ENCODE data around the gene TLX1.
"Not testable (repeated sequence)": the region's sequence is repeated elsewhere in the genome, so short reads cannot be mapped to it uniquely, and the experiment has no call there.

TLX1 gene

DNA sequence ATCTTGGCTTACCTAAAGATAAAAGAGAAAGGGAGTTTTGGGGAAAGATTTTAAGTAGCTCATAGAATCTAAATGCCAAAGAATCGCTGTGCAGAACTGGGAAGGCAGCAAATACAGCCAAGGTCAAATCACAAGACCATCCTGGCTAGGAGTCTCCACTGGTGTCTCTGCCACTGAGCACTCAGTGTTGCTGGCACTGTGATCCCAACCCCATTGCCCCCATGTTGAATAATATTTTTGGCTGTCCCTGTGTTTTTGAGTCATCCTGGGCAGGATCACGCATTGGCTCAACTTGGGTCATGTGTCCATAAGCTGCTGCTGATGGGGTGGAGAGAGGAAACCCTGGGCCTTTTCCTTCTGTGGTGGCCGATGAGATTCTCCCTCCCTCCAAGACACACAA is 21.2 kb downstream of the TLX1 start:
- no peak overlapping the region for H3K9ac ChIP-seq (ENCODE audit: low read length)
- H3K9me3 ChIP-seq (ENCODE audit: control insufficient read depth, low read length), result no peaks in the 10 kb centered on the region
- no peaks in the 10 kb centered on the region for H3K36me3 ChIP-seq (ENCODE audit: control insufficient read depth, insufficient read depth, low read length)
- no peak overlapping the region for H3K4me3 ChIP-seq (ENCODE audit: low read length)
- peaks cover 60% of the 10 kb centered on the region for H3K27me3 ChIP-seq (ENCODE audit: control insufficient read depth, insufficient read depth, low read length)
- H3K4me1 ChIP-seq (ENCODE audit: control insufficient read depth, insufficient read depth, low read length), result no peaks in the 10 kb centered on the region

DNA sequence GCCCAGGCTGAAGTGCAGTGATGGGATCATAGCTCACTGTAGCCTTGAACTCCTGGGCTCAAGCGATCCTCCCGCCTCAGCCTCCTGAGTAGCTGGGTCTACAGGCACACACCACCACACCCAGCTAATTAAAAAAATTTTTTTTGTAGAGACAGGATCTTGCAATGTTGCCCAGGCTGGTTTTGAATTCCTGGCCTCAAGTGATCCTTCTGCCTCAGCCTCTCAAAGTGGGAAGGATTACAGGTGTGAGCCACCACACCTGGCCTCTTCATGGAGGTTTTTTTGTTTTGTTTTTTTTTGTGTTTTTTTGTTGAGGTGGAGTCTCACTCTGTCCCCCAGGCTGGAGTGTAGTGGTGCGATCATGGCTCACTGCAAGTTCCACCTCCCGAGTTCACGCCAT is 23.4 kb downstream of the TLX1 start:
- H3K9me3 ChIP-seq (ENCODE audit: control insufficient read depth, low read length); H3K36me3 ChIP-seq (ENCODE audit: control insufficient read depth, insufficient read depth, low read length); H3K9ac ChIP-seq (ENCODE audit: low read length); H3K4me1 ChIP-seq (ENCODE audit: control insufficient read depth, insufficient read depth, low read length); H3K4me3 ChIP-seq (ENCODE audit: low read length): not testable (repeated sequence)
- H3K27me3 ChIP-seq (ENCODE audit: control insufficient read depth, insufficient read depth, low read length), result peaks cover 60% of the 10 kb centered on the region

DNA sequence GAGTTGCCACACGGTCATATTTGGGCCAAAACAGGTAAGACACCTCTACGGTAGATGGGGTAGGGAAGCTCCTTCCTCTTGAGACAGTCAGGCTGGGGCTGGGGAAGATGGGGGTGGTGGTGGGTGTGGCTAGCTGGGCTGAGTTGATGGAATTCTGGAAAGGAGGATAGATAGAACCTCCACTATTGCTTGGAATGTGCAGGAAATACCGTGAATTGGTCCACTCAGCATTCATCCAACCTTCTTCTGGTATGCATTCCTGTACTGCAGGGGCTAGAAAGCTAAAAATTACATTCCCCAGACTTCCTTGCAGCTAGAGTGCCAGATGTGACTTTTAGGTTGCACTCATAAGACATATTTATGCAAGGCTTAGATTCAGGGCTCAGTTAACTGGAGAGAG is 24.8 kb downstream of the TLX1 start:
- H3K27me3 ChIP-seq (ENCODE audit: control insufficient read depth, insufficient read depth, low read length), result peaks cover 63% of the 10 kb centered on the region

DNA sequence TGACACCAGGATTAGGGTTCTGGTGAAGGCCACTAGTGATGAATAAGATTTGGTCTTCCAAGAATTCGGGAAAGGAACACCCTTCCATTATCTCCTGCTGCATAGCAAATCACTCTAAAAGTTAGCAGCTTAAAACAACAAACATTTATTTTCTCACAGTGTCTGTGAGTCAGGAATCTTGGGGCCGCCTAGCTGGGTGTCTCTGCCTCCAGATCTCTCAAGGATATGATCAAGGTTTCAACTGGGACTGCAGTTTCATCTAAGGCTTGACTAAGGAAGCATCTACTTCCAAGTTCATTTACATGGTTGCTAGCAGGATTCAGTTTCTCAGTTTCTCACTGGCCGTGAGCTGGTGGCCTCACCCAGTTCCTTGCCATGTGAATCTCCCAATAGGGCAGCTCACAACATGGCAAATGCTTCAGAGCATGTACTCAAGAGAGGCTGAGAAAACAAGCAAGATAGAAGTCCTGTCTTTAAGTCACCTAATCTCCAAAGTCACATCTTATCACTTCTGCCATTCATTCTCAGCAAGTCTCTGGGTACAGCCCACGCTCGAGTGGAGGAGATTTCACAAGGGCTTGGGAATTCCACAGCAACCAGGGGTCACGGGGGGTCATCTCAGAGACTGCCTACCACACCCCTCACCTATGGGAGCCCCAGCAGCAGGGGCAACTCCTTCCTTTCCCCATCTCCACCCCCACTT is 26.8 kb downstream of the TLX1 start:
- H3K9me3 ChIP-seq (ENCODE audit: control insufficient read depth, low read length), result no peaks in the 10 kb centered on the region
- no peak overlapping the region for H3K9ac ChIP-seq (ENCODE audit: low read length)
- peaks cover 9% of the 10 kb centered on the region for H3K4me1 ChIP-seq (ENCODE audit: control insufficient read depth, insufficient read depth, low read length)
- no peaks in the 10 kb centered on the region for H3K36me3 ChIP-seq (ENCODE audit: control insufficient read depth, insufficient read depth, low read length)
- H3K4me3 ChIP-seq (ENCODE audit: low read length), result no peak overlapping the region
- H3K27me3 ChIP-seq (ENCODE audit: control insufficient read depth, insufficient read depth, low read length), result peaks cover 68% of the 10 kb centered on the region

More for the DNA sequence above, 24.8 kb downstream of the TLX1 start:
- H3K4me1 ChIP-seq (ENCODE audit: control insufficient read depth, insufficient read depth, low read length), result no peaks in the 10 kb centered on the region
- H3K36me3 ChIP-seq (ENCODE audit: control insufficient read depth, insufficient read depth, low read length), result no peaks in the 10 kb centered on the region
- H3K9me3 ChIP-seq (ENCODE audit: control insufficient read depth, low read length), result no peaks in the 10 kb centered on the region
- no peak overlapping the region for H3K9ac ChIP-seq (ENCODE audit: low read length)
- no peak overlapping the region for H3K4me3 ChIP-seq (ENCODE audit: low read length)

DNA sequence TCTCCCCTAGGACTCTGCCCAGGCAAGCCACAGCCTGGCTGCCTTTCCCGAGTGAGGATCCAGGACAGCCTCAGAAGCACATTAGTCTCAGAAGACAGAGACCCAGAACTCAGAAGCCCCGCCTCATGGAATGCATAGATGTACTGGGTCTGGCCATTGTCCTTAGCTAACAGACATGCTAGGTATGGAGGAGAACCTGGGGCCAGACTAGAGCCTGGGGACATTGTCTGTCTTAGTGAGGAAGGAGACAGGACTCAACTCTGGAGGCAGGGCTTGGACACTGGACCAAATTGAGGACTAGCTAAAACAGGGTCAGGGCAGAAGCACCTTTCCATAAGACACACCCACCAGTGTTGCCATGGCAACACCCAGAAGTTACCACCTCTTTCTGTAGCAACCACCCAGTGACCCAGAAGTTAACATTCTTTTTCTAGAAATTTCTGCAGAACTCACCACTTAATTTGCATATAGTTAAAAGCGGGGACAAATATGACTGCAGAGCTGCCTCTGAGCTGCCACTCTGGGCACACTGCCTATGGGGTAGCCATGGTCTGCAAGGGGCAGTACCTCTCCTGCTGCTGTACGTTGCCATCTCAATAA is 27.5 kb downstream of the TLX1 start:
- H3K4me1 ChIP-seq (ENCODE audit: control insufficient read depth, insufficient read depth, low read length), result peaks cover 10% of the 10 kb centered on the region
- no peak overlapping the region for H3K9ac ChIP-seq (ENCODE audit: low read length)
- no peaks in the 10 kb centered on the region for H3K36me3 ChIP-seq (ENCODE audit: control insufficient read depth, insufficient read depth, low read length)
- peaks cover 68% of the 10 kb centered on the region for H3K27me3 ChIP-seq (ENCODE audit: control insufficient read depth, insufficient read depth, low read length)
- no peaks in the 10 kb centered on the region for H3K9me3 ChIP-seq (ENCODE audit: control insufficient read depth, low read length)
- H3K4me3 ChIP-seq (ENCODE audit: low read length), result no peak overlapping the region

DNA sequence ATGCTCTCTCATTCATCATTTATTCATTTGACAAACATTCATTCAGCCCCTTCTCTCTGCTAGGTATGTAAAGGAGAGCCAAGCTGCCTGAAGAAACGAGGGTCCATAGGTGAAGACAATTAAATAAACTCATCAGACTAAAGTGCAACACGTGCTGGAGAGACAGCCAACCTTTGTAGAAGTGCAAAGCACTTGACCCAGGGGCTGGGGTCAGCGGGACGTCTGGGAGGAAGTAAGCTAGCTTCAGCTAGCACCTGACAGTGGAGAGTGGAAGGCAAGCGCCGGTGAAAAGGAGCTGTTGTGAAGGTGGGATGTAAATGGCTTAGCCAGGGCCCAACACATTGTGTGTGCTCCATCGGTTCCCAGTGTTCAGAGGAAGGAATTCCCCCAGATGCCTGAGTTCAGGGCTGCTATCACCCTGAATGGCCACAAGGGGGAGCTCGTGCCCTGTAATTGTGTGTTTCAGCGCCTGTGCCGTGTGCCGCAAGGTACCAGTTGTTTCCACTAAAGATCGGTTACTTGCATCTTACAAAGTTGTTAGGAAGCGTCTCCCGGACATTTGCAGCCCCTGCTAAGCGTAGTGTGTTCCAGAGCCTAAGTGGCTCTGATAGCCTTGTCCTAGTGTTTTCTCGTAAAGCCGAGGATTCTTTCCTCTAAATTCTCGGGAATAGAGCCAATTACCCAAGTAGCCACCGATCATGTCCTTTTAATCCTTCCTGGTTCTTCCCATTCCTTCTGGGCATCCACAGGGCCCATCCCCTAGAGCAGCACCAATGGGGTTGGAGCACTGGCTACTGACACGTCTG is 30.6 kb downstream of the TLX1 start:
- no peaks in the 10 kb centered on the region for H3K36me3 ChIP-seq (ENCODE audit: control insufficient read depth, insufficient read depth, low read length)
- no peaks in the 10 kb centered on the region for H3K9me3 ChIP-seq (ENCODE audit: control insufficient read depth, low read length)
- no peak overlapping the region for H3K4me3 ChIP-seq (ENCODE audit: low read length)
- H3K9ac ChIP-seq (ENCODE audit: low read length), result peak overlapping the region; percentile 9
- H3K4me1 ChIP-seq (ENCODE audit: control insufficient read depth, insufficient read depth, low read length), result peaks cover 10% of the 10 kb centered on the region
- peaks cover 62% of the 10 kb centered on the region for H3K27me3 ChIP-seq (ENCODE audit: control insufficient read depth, insufficient read depth, low read length)

DNA sequence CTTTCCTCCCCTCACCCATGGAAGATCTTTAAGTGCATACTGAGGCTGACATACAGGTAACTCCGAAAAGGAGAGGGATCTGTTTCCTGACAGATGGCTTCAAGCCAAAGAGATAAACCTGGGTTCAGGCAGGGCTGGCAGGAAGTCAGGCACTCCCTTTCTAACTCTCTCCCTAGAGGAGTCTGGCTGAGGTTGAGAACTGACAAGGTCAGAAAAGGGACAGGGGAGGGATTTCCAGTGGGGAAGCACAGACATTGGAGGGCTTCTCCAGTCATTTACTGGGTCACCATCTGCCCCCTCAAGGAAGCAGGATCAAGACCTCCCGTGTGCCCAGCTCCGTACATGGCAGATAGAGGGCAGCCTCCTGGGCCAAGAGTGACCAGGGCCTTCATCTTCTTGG is 31.6 kb downstream of the TLX1 start:
- Histone ChIP-seq H3K4me1 (ENCODE audit: control insufficient read depth, insufficient read depth, low read length) (peaks cover 10% of the 10 kb centered on the region), H3K9ac (ENCODE audit: low read length) (no peak overlapping the region), H3K36me3 (ENCODE audit: control insufficient read depth, insufficient read depth, low read length) (no peaks in the 10 kb centered on the region), H3K27me3 (ENCODE audit: control insufficient read depth, insufficient read depth, low read length) (peaks cover 62% of the 10 kb centered on the region), H3K4me3 (ENCODE audit: low read length) (no peak overlapping the region), H3K9me3 (ENCODE audit: control insufficient read depth, low read length) (no peaks in the 10 kb centered on the region)

DNA sequence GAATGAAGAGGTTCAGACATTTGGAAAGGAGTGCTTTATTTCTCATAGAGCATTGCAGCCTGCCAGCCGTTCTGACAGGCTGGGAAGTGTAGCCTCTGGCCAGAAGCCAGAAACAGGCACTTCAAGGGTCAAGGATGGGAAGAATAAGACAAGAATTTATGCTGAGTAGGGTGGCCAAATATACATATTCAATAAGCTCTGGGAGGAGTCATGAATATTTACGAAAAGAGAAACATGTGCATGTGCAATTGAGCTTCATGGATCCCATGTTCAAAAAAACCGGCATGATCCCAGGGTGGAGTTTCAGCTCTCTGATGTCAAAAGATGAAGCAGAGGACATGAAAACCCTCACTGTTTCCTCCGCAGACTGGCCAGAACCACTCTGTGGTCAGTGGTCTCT is 32.9 kb downstream of the TLX1 start:
- Histone ChIP-seq H3K36me3 (ENCODE audit: control insufficient read depth, insufficient read depth, low read length) (no peaks in the 10 kb centered on the region), H3K4me3 (ENCODE audit: low read length) (no peak overlapping the region), H3K9ac (ENCODE audit: low read length) (no peak overlapping the region), H3K27me3 (ENCODE audit: control insufficient read depth, insufficient read depth, low read length) (peaks cover 49% of the 10 kb centered on the region), H3K9me3 (ENCODE audit: control insufficient read depth, low read length) (no peaks in the 10 kb centered on the region), H3K4me1 (ENCODE audit: control insufficient read depth, insufficient read depth, low read length) (peaks cover 10% of the 10 kb centered on the region)

DNA sequence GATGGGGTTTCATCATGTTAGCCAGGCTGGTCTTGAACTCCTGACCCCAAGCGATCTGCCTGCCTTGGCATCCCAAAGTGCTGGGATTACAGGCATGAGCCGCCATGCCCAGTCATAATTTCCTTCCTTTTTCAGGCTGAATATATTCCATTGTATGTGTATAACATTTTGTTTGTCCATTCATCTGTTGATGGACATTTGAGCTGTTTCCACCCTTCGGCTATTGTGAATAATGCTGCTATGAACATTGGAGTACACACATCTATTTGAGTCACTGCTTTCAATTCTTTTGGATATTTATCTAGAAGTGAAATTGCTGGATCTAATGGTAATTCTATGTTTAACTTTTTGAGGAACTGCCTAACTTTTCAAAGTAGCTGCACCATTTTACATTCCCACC is 34.6 kb downstream of the TLX1 start:
- Histone ChIP-seq H3K4me1 (ENCODE audit: control insufficient read depth, insufficient read depth, low read length) (peaks cover 10% of the 10 kb centered on the region), H3K9ac (ENCODE audit: low read length) (no peak overlapping the region), H3K4me3 (ENCODE audit: low read length) (no peak overlapping the region), H3K36me3 (ENCODE audit: control insufficient read depth, insufficient read depth, low read length) (no peaks in the 10 kb centered on the region), H3K9me3 (ENCODE audit: control insufficient read depth, low read length) (no peaks in the 10 kb centered on the region), H3K27me3 (ENCODE audit: control insufficient read depth, insufficient read depth, low read length) (peaks cover 40% of the 10 kb centered on the region)

DNA sequence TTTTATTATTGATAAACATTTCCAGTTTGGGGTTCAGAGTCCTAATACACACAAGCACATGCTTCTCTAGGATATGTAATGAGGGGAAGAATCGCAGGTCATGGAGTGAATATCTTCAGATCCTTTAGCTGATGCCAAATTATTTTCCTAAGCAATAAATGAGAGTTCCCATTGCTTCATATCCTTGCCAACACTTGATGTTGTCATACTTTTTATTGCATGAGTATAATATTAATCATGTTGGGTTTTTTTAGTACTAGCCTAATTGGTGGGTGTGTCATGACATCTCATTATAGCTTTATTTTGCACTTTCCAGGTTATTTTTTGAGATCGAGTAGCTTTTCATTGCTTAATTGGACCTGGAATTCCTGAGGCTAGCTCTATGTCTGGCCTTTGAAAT is 35.3 kb downstream of the TLX1 start:
- Histone ChIP-seq H3K27me3 (ENCODE audit: control insufficient read depth, insufficient read depth, low read length) (peaks cover 36% of the 10 kb centered on the region), H3K9ac (ENCODE audit: low read length) (no peak overlapping the region), H3K36me3 (ENCODE audit: control insufficient read depth, insufficient read depth, low read length) (no peaks in the 10 kb centered on the region), H3K4me3 (ENCODE audit: low read length) (no peak overlapping the region), H3K9me3 (ENCODE audit: control insufficient read depth, low read length) (no peaks in the 10 kb centered on the region), H3K4me1 (ENCODE audit: control insufficient read depth, insufficient read depth, low read length) (peaks cover 10% of the 10 kb centered on the region)

DNA sequence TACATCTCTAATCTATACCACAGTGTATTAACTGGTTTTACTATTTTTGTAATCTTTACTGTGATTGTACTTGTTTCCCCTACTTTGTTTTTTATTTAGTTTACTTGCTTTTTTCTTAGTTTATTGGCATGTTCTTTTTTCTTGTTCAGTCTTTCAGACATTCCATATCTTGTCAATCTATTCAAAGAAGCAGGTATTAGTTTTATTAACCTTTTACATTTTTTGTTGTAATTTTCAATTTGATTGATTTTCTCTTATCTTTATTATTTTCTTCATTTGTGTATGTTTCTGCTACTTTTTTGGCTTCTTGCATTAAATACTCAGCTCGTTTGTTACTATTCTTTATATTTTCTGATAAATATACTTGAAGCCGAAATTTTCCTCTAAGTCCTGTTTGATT is 41.6 kb downstream of the TLX1 start:
- Histone ChIP-seq H3K4me3 (ENCODE audit: low read length) (no peak overlapping the region), H3K9me3 (ENCODE audit: control insufficient read depth, low read length) (no peaks in the 10 kb centered on the region), H3K27me3 (ENCODE audit: control insufficient read depth, insufficient read depth, low read length) (no peaks in the 10 kb centered on the region), H3K4me1 (ENCODE audit: control insufficient read depth, insufficient read depth, low read length) (no peaks in the 10 kb centered on the region), H3K9ac (ENCODE audit: low read length) (no peak overlapping the region), H3K36me3 (ENCODE audit: control insufficient read depth, insufficient read depth, low read length) (no peaks in the 10 kb centered on the region)

DNA sequence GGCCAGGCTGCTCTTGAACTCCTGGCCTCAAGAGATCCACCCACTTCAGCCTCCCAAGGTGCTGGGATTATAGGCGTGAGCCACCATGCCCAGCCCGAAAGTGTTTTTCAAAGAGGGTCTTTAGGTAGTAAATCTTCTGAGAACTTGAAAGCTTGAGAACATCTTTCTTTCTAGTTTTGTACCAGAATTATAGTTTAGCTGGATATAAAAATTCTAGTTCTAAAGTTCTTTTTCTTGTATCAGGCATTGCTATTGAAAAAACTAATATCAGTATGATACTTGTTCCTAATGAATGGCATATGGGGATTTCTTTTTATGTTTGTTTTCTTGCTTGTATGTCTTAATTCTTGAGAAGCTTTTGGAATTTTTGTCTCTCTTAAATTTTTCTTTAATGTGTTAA is 43.2 kb downstream of the TLX1 start:
- no peaks in the 10 kb centered on the region for H3K36me3 ChIP-seq (ENCODE audit: control insufficient read depth, insufficient read depth, low read length)
- no peak overlapping the region for H3K4me3 ChIP-seq (ENCODE audit: low read length)
- no peaks in the 10 kb centered on the region for H3K27me3 ChIP-seq (ENCODE audit: control insufficient read depth, insufficient read depth, low read length)

More for the DNA sequence above, 43.2 kb downstream of the TLX1 start:
- Histone ChIP-seq H3K9ac (ENCODE audit: low read length) (no peak overlapping the region), H3K4me1 (ENCODE audit: control insufficient read depth, insufficient read depth, low read length) (no peaks in the 10 kb centered on the region), H3K9me3 (ENCODE audit: control insufficient read depth, low read length) (no peaks in the 10 kb centered on the region)
